K562 (cell line): ENCODE results near the gene HTR4. TPM values are rescaled to one million over a fixed set of nuclear protein-coding genes. Genes with fewer than 3 reads are reported as not detected.

Source experiments
- ATAC-seq: fragments of 200-7000 bp; cut with Tn5 transposase; 3 replicates; pipeline ENCODE4 v1.9.1; 2020; ENCODE audit warnings: moderate library complexity
- BruUV-seq: library from RNA; stranded (reverse); fragments of 400-500 nt; replicated peaks from 2 replicates; lab custom pipeline; 2021; lab: Mats Ljungman, UMichigan
- CTCF ChIA-PET: fragments of 300-600 bp; formaldehyde crosslinking; extraction: SDS; loops from one replicate; lab custom pipeline; 2021; ENCODE audit warnings: low intra/inter-chr PET ratio; lab: Yijun Ruan, JAX
- POLR2A ChIA-PET: fragments of 300-600, 350-650 bp; sonication (Branson Sonifier 250); formaldehyde crosslinking; extraction: SDS; loops from one replicate; lab custom pipeline; 2021; ENCODE audit warnings: antibody characterized with exemption, inconsistent platforms; lab: Yijun Ruan, JAX
- DNase-seq, 4 experiments: peaks; one replicate each; pipeline versions ENCODE4 v3.0.0 to v3.0.0-alpha.2; 2011 to 2018; ENCODE audit warnings: low spot score in 3 of 4, mixed read lengths in 3 of 4; ENCODE audit errors: extremely low read depth in 1 of 4
- FAIRE-seq: peaks from 2 replicates; lab custom pipeline; 2011; peaks lifted over from hg19 to GRCh38; lab: Jason Lieb, UNC
- H2AFZ ChIP-seq: 2 replicates; pipeline ENCODE4 v1.6.0; 2011; ENCODE audit warnings: low read depth, low read length, control low read depth, inconsistent platforms
- H3K27ac ChIP-seq: fragments of 200-600 bp; 3 replicates; pipeline ENCODE4 v1.8.0; 2011; ENCODE audit warnings: low read depth, mild to moderate bottlenecking, control low read depth, inconsistent platforms, low read length, moderate library complexity, mixed read lengths; ENCODE audit errors: extremely low read depth
- H3K27me3 ChIP-seq, 2 experiments: fragments of 300-600 bp in 1 of 2; 2 replicates in 1 of 2; 3 replicates in 1 of 2; pipeline versions ENCODE4 v1.6.0 to v1.8.0; 2011; ENCODE audit warnings: inconsistent platforms in 2 of 2, low read length in 2 of 2, mild to moderate bottlenecking in 1 of 2, mixed read lengths in 1 of 2, moderate library complexity in 1 of 2; ENCODE audit not compliant: control insufficient read depth in 2 of 2, insufficient read depth in 2 of 2
- H3K36me3 ChIP-seq: fragments of 300-600 bp; 3 replicates; pipeline ENCODE4 v1.8.0; 2011; ENCODE audit warnings: mild to moderate bottlenecking, low read length, inconsistent platforms; ENCODE audit not compliant: control insufficient read depth, insufficient read depth
- H3K4me1 ChIP-seq, 2 experiments: fragments of 200-600 bp in 1 of 2; replicated peaks in 1 of 2; 2 replicates in 1 of 2; 3 replicates in 1 of 2; pipeline versions ENCODE4 v1.5.1 to v1.8.0; 2011; ENCODE audit warnings: inconsistent platforms in 2 of 2, low read length in 2 of 2, mild to moderate bottlenecking in 1 of 2, mixed read lengths in 1 of 2, moderate library complexity in 1 of 2; ENCODE audit not compliant: control insufficient read depth in 2 of 2, insufficient read depth in 2 of 2
- H3K4me2 ChIP-seq: 2 replicates; pipeline ENCODE4 v1.6.1; 2011; ENCODE audit warnings: low read length, control low read depth, inconsistent platforms, mixed read lengths; ENCODE audit not compliant: insufficient read depth
- H3K4me3 ChIP-seq: fragments of 200-600 bp; sonication (generic), shearing (Covaris generic); 2 replicates; pipeline ENCODE4 v1.5.1; 2016; ENCODE audit warnings: control low read depth, inconsistent platforms
- H3K79me2 ChIP-seq: fragments of 200-600 bp; 3 replicates; pipeline ENCODE4 v1.8.0; 2011; ENCODE audit warnings: low read length, inconsistent platforms; ENCODE audit not compliant: control insufficient read depth, insufficient read depth
- H3K9ac ChIP-seq, 2 experiments: 2 replicates each; pipeline versions ENCODE4 v1.6.0 to v1.6.1; 2011; ENCODE audit warnings: low read depth in 2 of 2, low read length in 2 of 2, control low read depth in 1 of 2, inconsistent platforms in 1 of 2, mild to moderate bottlenecking in 1 of 2, mixed read lengths in 1 of 2; ENCODE audit not compliant: insufficient read depth in 1 of 2
- H3K9me1 ChIP-seq: one replicate; pipeline ENCODE4 v1.6.0; 2011; ENCODE audit warnings: inconsistent platforms, mild to moderate bottlenecking, low read length, moderate library complexity; ENCODE audit not compliant: control insufficient read depth, insufficient read depth
- H3K9me3 ChIP-seq: replicated peaks from 2 replicates; pipeline ENCODE4 v1.5.1; 2011; ENCODE audit warnings: low read depth, low read length, inconsistent platforms; ENCODE audit not compliant: control insufficient read depth, insufficient read depth
- H4K20me1 ChIP-seq: replicated peaks from 2 replicates; pipeline ENCODE4 v1.6.1; 2011; ENCODE audit warnings: low read length, inconsistent platforms, mixed read lengths; ENCODE audit not compliant: control insufficient read depth, insufficient read depth
- AFF4 ChIP-seq: sonication (generic); formaldehyde crosslinking; IDR thresholded peaks from 2 replicates; pipeline ENCODE4 v1.8.0; 2023; ENCODE audit warnings: mild to moderate bottlenecking, missing genetic modification reagents
- COPS2 ChIP-seq: fragments of 450-650 bp; conservative IDR thresholded peaks from 2 replicates; pipeline ENCODE4 v1.6.1; 2016; ENCODE audit warnings: mild to moderate bottlenecking, moderate library complexity
- CREB1 ChIP-seq, 2 experiments: sonication (generic) in 1 of 2; formaldehyde crosslinking in 1 of 2; IDR thresholded peaks; 2 replicates each; pipeline versions ENCODE4 v1.6.1 to v1.8.0; 2012 to 2022; ENCODE audit warnings: inconsistent platforms in 1 of 2, mild to moderate bottlenecking in 1 of 2, missing genetic modification reagents in 1 of 2, moderate library complexity in 1 of 2
- NFIC ChIP-seq: fragments of 450-650 bp; IDR thresholded peaks from 2 replicates; pipeline ENCODE4 v1.6.1; 2017; ENCODE audit warnings: mild to moderate bottlenecking, inconsistent platforms
- ZKSCAN8 ChIP-seq: fragments of 200-800 bp; sonication (Bioruptor generic); IDR thresholded peaks from 2 replicates; pipeline ENCODE4 v1.6.1; 2016; ENCODE audit warnings: missing genetic modification characterization, missing compliant biosample characterization
- ZNF239 ChIP-seq: fragments of 250-450 bp; sonication (Bioruptor Pico); IDR thresholded peaks from 2 replicates; pipeline ENCODE4 v1.4.0; 2020; ENCODE audit warnings: mild to moderate bottlenecking
- ZSCAN29 ChIP-seq: fragments of 450-650 bp; IDR thresholded peaks from 2 replicates; pipeline ENCODE4 v1.6.1; 2017
- ZZZ3 ChIP-seq: fragments of 450-650 bp; IDR thresholded peaks from 2 replicates; pipeline ENCODE4 v1.6.1; 2016; ENCODE audit warnings: antibody characterized with exemption, mild to moderate bottlenecking, moderate library complexity
- WGBS: fragments of 100-300 bp; shearing (Covaris generic); methylation state at CpG from one replicate; pipeline ENCODE4 v1.1.6; 2016; ENCODE audit warnings: low coverage, mixed read lengths; ENCODE audit not compliant: insufficient coverage; ENCODE audit errors: missing lambda C conversion rate; 5-methylcytosine and 5-hydroxymethylcytosine counted together
- in situ Hi-C: fragments of 300-500 bp; cut with MboI; formaldehyde crosslinking; loops from 4 replicates; pipeline ENCODE4 v1.15.0; 2018; ENCODE audit warnings: inconsistent platforms, mixed read lengths
- intact Hi-C: fragments of 100-400 bp; cut with micrococcal nuclease; formaldehyde crosslinking; loops from 2 replicates; pipeline ENCODE4 v1.14.2; 2022
- polyA plus RNA-seq, 8 experiments: library from polyadenylated mRNA; depleted of rRNA in 4 of 8; stranded (reverse) in 5 of 8; unstranded in 3 of 8; fragments of >200 nt; fragmentation: Nextera tagmentation in 2 of 8; fragmentation: Illumina TruSeq in 1 of 8; extraction: Ambion mirVana in 2 of 8; extraction: Trizol in 1 of 8; gene quantifications; 2 replicates each; pipeline versions ENCODE4 v1.2.1 to v1.2.3, GENCODE V29; 2011 to 2014; ENCODE audit warnings: inconsistent platforms in 1 of 8, missing spikeins in 1 of 8
- total RNA-seq, 7 experiments: library from RNA; depleted of rRNA in 6 of 7; stranded (reverse); fragments of >200 nt in 6 of 7; fragmentation: Illumina TruSeq in 2 of 7; extraction: Trizol in 2 of 7; gene quantifications; 2 replicates each; pipeline versions ENCODE4 v1.2.1 to v1.2.3, GENCODE V29; 2011 to 2021; ENCODE audit warnings: low replicate concordance in 1 of 7
- TF ChIP-seq, protein P1 (sequence below): sonication (generic); formaldehyde crosslinking; IDR thresholded peaks from 2 replicates; pipeline ENCODE4 v1.8.0; 2022; ENCODE audit warnings: mild to moderate bottlenecking, missing genetic modification reagents, borderline replicate concordance
- TF ChIP-seq, protein P2 (sequence below), 3 experiments: fragments of 200-800 bp in 1 of 3; sonication (Bioruptor generic) in 1 of 3; sonication (generic) in 1 of 3; formaldehyde crosslinking in 1 of 3; IDR thresholded peaks; 2 replicates each; pipeline versions ENCODE4 v1.6.1 to v1.8.0; 2016 to 2022; ENCODE audit warnings: mild to moderate bottlenecking in 2 of 3, missing compliant biosample characterization in 2 of 3, missing genetic modification characterization in 2 of 3, missing genetic modification reagents in 1 of 3

The HTR4 gene
- total and polyA plus RNA-seq, 9 of the 15 experiments (the other 6 are each of a cell fraction or from before 2014, with no cell fraction given): 0.13 TPM; not detected in 8

GRCh38 chr5:148512498-148512897 is 141.8 kb downstream of the HTR4 start:
- no peak overlapping the region for H3K4me2 ChIP-seq
- FAIRE-seq: no peak
- no peaks in the 10 kb centered on the region for H3K79me2 ChIP-seq
- no peaks in the 10 kb centered on the region for H3K9me3 ChIP-seq
- BruUV-seq: no TSS peak
- no peak overlapping the region for H3K4me3 ChIP-seq
- no peak overlapping the region for H3K9ac ChIP-seq
- H3K9me1 ChIP-seq: no peaks in the 10 kb centered on the region
- no peaks in the 10 kb centered on the region for H3K36me3 ChIP-seq
- intact Hi-C loops: no loop called here
- no peak overlapping the region for H2AFZ ChIP-seq
- TF ChIP-seq ZZZ3 (no peak), CREB1 (IDR thresholded peaks at IDR 0.05) (no peak), CREB1 (CRISPR knock-in tag; IDR thresholded peaks at IDR 0.05) (no peak), ZKSCAN8 (CRISPR knock-in tag) (no peak), AFF4 (CRISPR knock-in tag) (no peak), NFIC (no peak), COPS2 (no peak), ZSCAN29 (no peak), ZNF239 (CRISPR knock-in tag) (no peak)
- TF ChIP-seq, protein P1, sequence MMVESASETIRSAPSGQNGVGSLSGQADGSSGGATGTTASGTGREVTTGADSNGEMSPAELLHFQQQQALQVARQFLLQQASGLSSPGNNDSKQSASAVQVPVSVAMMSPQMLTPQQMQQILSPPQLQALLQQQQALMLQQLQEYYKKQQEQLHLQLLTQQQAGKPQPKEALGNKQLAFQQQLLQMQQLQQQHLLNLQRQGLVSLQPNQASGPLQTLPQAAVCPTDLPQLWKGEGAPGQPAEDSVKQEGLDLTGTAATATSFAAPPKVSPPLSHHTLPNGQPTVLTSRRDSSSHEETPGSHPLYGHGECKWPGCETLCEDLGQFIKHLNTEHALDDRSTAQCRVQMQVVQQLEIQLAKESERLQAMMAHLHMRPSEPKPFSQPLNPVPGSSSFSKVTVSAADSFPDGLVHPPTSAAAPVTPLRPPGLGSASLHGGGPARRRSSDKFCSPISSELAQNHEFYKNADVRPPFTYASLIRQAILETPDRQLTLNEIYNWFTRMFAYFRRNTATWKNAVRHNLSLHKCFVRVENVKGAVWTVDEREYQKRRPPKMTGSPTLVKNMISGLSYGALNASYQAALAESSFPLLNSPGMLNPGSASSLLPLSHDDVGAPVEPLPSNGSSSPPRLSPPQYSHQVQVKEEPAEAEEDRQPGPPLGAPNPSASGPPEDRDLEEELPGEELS: no peak
- TF ChIP-seq, protein P2, sequence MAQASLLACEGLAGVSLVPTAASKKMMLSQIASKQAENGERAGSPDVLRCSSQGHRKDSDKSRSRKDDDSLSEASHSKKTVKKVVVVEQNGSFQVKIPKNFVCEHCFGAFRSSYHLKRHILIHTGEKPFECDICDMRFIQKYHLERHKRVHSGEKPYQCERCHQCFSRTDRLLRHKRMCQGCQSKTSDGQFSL (CRISPR knock-in tag; IDR thresholded peaks at IDR 0.05): no peak
- TF ChIP-seq, protein P2 (tag; IDR thresholded peaks at IDR 0.05): no peak
- TF ChIP-seq, all 486 proteins: peak for 0
- ATAC-seq: no peak
- no peak overlapping the region for H3K27ac ChIP-seq
- POLR2A ChIA-PET: no interaction called here
- CTCF ChIA-PET: no interaction called here
- in situ Hi-C loops: no loop called here
- H3K27me3 ChIP-seq: no peaks in the 10 kb centered on the region; a peak in 1 of 5 replicates
- no peak for DNase-seq
- H4K20me1 ChIP-seq: no peaks in the 10 kb centered on the region
- H3K4me1 ChIP-seq: no peaks in the 10 kb centered on the region
- 24% methylated on average over 9 of the region's 9 CpGs for WGBS
